ENCODE measurements around the gene KRTAP5-2.

DNA sequence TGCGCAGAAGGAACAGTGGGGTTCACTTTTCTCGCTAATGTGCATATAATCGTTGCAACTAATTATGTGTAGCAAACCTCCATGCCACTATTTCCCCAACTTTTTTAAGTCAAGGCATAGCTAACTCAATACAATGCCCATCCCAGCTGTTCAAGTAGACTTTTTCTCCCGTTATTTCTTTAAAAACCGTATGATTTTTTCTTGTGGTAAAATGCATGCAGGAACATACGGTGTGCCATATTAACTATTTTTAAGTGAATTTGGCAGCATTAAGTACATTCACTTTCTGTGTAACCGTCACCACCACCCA lies 23.2 kb downstream of the KRTAP5-2 start:
- TF ChIP-seq, protein P1, sequence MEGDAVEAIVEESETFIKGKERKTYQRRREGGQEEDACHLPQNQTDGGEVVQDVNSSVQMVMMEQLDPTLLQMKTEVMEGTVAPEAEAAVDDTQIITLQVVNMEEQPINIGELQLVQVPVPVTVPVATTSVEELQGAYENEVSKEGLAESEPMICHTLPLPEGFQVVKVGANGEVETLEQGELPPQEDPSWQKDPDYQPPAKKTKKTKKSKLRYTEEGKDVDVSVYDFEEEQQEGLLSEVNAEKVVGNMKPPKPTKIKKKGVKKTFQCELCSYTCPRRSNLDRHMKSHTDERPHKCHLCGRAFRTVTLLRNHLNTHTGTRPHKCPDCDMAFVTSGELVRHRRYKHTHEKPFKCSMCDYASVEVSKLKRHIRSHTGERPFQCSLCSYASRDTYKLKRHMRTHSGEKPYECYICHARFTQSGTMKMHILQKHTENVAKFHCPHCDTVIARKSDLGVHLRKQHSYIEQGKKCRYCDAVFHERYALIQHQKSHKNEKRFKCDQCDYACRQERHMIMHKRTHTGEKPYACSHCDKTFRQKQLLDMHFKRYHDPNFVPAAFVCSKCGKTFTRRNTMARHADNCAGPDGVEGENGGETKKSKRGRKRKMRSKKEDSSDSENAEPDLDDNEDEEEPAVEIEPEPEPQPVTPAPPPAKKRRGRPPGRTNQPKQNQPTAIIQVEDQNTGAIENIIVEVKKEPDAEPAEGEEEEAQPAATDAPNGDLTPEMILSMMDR (IDR thresholded peaks at IDR 0.05; ENCODE audit: low read length), result no peak
- TF ChIP-seq EZH2 (IDR thresholded peaks at IDR 0.05; ENCODE audit: borderline replicate concordance, low read length), result no peak

Measured in OCI-LY1 (cell line).